WTC11 (cell line): ENCODE measurements around the gene SON. TPM values are rescaled to one million over a fixed set of nuclear protein-coding genes. Genes with fewer than 3 reads are reported as not detected.
A peak's percentile ranks its signal among the peaks of the same experiment; 100 is the strongest.

ENCODE experiments used
- ATAC-seq: fragments of 200-7000 bp; cut with Tn5 transposase; 2 replicates; pipeline ENCODE4 v1.10.0; 2021; ENCODE audit warnings: mild to moderate bottlenecking, moderate library complexity
- CTCF ChIA-PET: fragments of 300-600 bp; sonication (Branson Sonifier 250); formaldehyde crosslinking; loops from one replicate; lab custom pipeline; 2021; ENCODE audit warnings: antibody characterized with exemption; lab: Charles Lee
- POLR2A ChIA-PET: fragments of 350-600 bp; sonication (Branson Sonifier 250); formaldehyde crosslinking; loops from one replicate; lab custom pipeline; 2021; ENCODE audit warnings: antibody characterized with exemption; lab: Charles Lee
- DNase-seq: peaks from one replicate; pipeline ENCODE4 v3.0.0; 2021; ENCODE audit warnings: low spot score
- H3K27ac Mint-ChIP-seq: 2 replicates; pipeline ENCODE4 v1.8.0; 2021; ENCODE audit warnings: mixed read lengths
- H3K27me3 Mint-ChIP-seq: 2 replicates; pipeline ENCODE4 v1.8.0; 2021; ENCODE audit warnings: low read depth, mild to moderate bottlenecking, moderate library complexity, mixed read lengths
- H3K36me3 Mint-ChIP-seq: 2 replicates; pipeline ENCODE4 v1.8.0; 2021; ENCODE audit warnings: mixed read lengths
- H3K4me1 Mint-ChIP-seq: 2 replicates; pipeline ENCODE4 v1.8.0; 2022; ENCODE audit warnings: mixed read lengths
- H3K4me3 Mint-ChIP-seq: 2 replicates; pipeline ENCODE4 v1.8.0; 2021; ENCODE audit warnings: mild to moderate bottlenecking, moderate library complexity, mixed read lengths
- H3K9me3 Mint-ChIP-seq: 2 replicates; pipeline ENCODE4 v1.8.0; 2021; ENCODE audit warnings: mixed read lengths
- AR ChIP-seq: fragments of 250-450 bp; sonication (Bioruptor Pico); IDR thresholded peaks from 2 replicates; pipeline ENCODE4 v1.9.0; 2021; ENCODE audit warnings: mild to moderate bottlenecking
- ATF1 ChIP-seq: sonication (generic); formaldehyde crosslinking; IDR thresholded peaks from 2 replicates; pipeline ENCODE4 v1.8.1; 2023; ENCODE audit warnings: mild to moderate bottlenecking, moderate library complexity, missing genetic modification reagents
- ATF3 ChIP-seq: sonication (generic); formaldehyde crosslinking; conservative IDR thresholded peaks from 2 replicates; pipeline ENCODE4 v1.8.1; 2022; ENCODE audit warnings: mild to moderate bottlenecking, missing genetic modification reagents
- ATF6 ChIP-seq: sonication (generic); formaldehyde crosslinking; IDR thresholded peaks from 2 replicates; pipeline ENCODE4 v1.8.1; 2023; ENCODE audit warnings: mild to moderate bottlenecking, missing genetic modification reagents
- CREB1 ChIP-seq: sonication (generic); formaldehyde crosslinking; IDR thresholded peaks from 2 replicates; pipeline ENCODE4 v1.8.0; 2023; ENCODE audit warnings: mild to moderate bottlenecking, missing genetic modification reagents
- ELF4 ChIP-seq: sonication (generic); formaldehyde crosslinking; IDR thresholded peaks from 2 replicates; pipeline ENCODE4 v1.8.1; 2022; ENCODE audit warnings: low read depth, mild to moderate bottlenecking, moderate library complexity, missing genetic modification reagents
- EMX1 ChIP-seq: fragments of 250-450 bp; sonication (Bioruptor Pico); IDR thresholded peaks from 2 replicates; pipeline ENCODE4 v1.8.0; 2021; ENCODE audit warnings: mild to moderate bottlenecking
- FOXJ3 ChIP-seq: sonication (generic); formaldehyde crosslinking; IDR thresholded peaks from 2 replicates; pipeline ENCODE4 v1.9.0; 2021; ENCODE audit warnings: missing genetic modification reagents, mild to moderate bottlenecking, borderline replicate concordance
- IRF2 ChIP-seq: sonication (generic); formaldehyde crosslinking; IDR thresholded peaks from 2 replicates; pipeline ENCODE4 v1.8.0; 2022; ENCODE audit warnings: low read depth, missing genetic modification reagents, borderline replicate concordance
- NFATC4 ChIP-seq: fragments of 250-450 bp; sonication (Bioruptor Pico); IDR thresholded peaks from 2 replicates; pipeline ENCODE4 v1.9.0; 2021; ENCODE audit warnings: mild to moderate bottlenecking
- NR1H2 ChIP-seq: sonication (generic); formaldehyde crosslinking; IDR thresholded peaks from 2 replicates; pipeline ENCODE4 v1.9.0; 2021; ENCODE audit warnings: mild to moderate bottlenecking, moderate library complexity, missing genetic modification reagents
- OVOL2 ChIP-seq: fragments of 250-450 bp; sonication (Bioruptor Pico); IDR thresholded peaks from 2 replicates; pipeline ENCODE4 v1.9.0; 2021; ENCODE audit warnings: mild to moderate bottlenecking, borderline replicate concordance
- PREB ChIP-seq: sonication (generic); formaldehyde crosslinking; IDR thresholded peaks from 2 replicates; pipeline ENCODE4 v1.8.1; 2022; ENCODE audit warnings: mild to moderate bottlenecking, missing genetic modification reagents, moderate library complexity, borderline replicate concordance
- RORB ChIP-seq: fragments of 250-450 bp; sonication (Bioruptor Pico); IDR thresholded peaks from 2 replicates; pipeline ENCODE4 v1.9.0; 2021; ENCODE audit warnings: mild to moderate bottlenecking
- ZBTB21 ChIP-seq: sonication (generic); formaldehyde crosslinking; IDR thresholded peaks from 2 replicates; pipeline ENCODE4 v1.8.1; 2023; ENCODE audit warnings: mild to moderate bottlenecking, missing genetic modification reagents, borderline replicate concordance
- ZNF416 ChIP-seq: fragments of 250-450 bp; sonication (Bioruptor Pico); IDR thresholded peaks from 2 replicates; pipeline ENCODE4 v1.9.0; 2021; ENCODE audit warnings: mild to moderate bottlenecking, inconsistent platforms
- ZNF532 ChIP-seq: fragments of 250-450 bp; sonication (Bioruptor Pico); IDR thresholded peaks from 2 replicates; pipeline ENCODE4 v1.9.0; 2021; ENCODE audit warnings: mild to moderate bottlenecking, borderline replicate concordance
- ZNF671 ChIP-seq: fragments of 250-450 bp; sonication (Bioruptor Pico); IDR thresholded peaks from 2 replicates; pipeline ENCODE4 v1.8.0; 2021; ENCODE audit warnings: mild to moderate bottlenecking
- total RNA-seq: library from RNA; stranded (reverse); gene quantifications from 3 replicates; pipeline ENCODE4 v1.2.3, GENCODE V29; 2021

Gene SON
- total RNA-seq, 1 experiment from 2014 or later: 309 TPM

GRCh38 chr21:33539616-33540015, 3.2 kb upstream of the SON start (continued):
- TF ChIP-seq ZNF532 (CRISPR knock-in tag): no peak
- no peak for TF ChIP-seq ZBTB21 (CRISPR knock-in tag)
- no peak for TF ChIP-seq RORB (CRISPR knock-in tag)
- TF ChIP-seq OVOL2 (CRISPR knock-in tag): no peak

- CTCF ChIA-PET: interaction anchor here (1.5 kb wide), 1 partner anchor 65 kb away, joined by 5 read pairs; no protein-coding TSS in a partner anchor
Observed at GRCh38 chr21:33540711-33541104, 2.1 kb upstream of the SON start.

More at GRCh38 chr21:33540711-33541104, 2.1 kb upstream of the SON start:
- peaks cover 46% of the 10 kb centered on the region for H3K36me3 Mint-ChIP-seq
- peaks cover 21% of the 10 kb centered on the region for H3K4me1 Mint-ChIP-seq
- POLR2A ChIA-PET: interaction anchor here (1.2 kb wide), 1 partner anchor 48 kb away, joined by 3 read pairs; no protein-coding TSS in a partner anchor
- H3K27ac Mint-ChIP-seq: peak overlapping the region; percentile 91
- peaks cover 6% of the 10 kb centered on the region for H3K9me3 Mint-ChIP-seq
- no peak for DNase-seq
- H3K4me3 Mint-ChIP-seq: peak overlapping the region; percentile 99
- no peaks in the 10 kb centered on the region for H3K27me3 Mint-ChIP-seq
- ATAC-seq: no peak
- TF ChIP-seq FOXJ3 (CRISPR knock-in tag) (no peak), RORB (CRISPR knock-in tag) (no peak), AR (no peak), ATF1 (CRISPR knock-in tag) (no peak), ELF4 (CRISPR knock-in tag) (no peak), ATF6 (CRISPR knock-in tag) (no peak), IRF2 (CRISPR knock-in tag) (no peak), ZNF532 (CRISPR knock-in tag) (no peak), NFATC4 (CRISPR knock-in tag) (no peak), ZNF416 (CRISPR knock-in tag) (no peak), NR1H2 (no peak), ATF3 (no peak), ZNF671 (no peak), EMX1 (no peak), CREB1 (CRISPR knock-in tag) (no peak), PREB (no peak)
- TF ChIP-seq, all 79 proteins: peak for 0
